ENCODE data around the gene MAN1C1.

MAN1C1 gene

DNA sequence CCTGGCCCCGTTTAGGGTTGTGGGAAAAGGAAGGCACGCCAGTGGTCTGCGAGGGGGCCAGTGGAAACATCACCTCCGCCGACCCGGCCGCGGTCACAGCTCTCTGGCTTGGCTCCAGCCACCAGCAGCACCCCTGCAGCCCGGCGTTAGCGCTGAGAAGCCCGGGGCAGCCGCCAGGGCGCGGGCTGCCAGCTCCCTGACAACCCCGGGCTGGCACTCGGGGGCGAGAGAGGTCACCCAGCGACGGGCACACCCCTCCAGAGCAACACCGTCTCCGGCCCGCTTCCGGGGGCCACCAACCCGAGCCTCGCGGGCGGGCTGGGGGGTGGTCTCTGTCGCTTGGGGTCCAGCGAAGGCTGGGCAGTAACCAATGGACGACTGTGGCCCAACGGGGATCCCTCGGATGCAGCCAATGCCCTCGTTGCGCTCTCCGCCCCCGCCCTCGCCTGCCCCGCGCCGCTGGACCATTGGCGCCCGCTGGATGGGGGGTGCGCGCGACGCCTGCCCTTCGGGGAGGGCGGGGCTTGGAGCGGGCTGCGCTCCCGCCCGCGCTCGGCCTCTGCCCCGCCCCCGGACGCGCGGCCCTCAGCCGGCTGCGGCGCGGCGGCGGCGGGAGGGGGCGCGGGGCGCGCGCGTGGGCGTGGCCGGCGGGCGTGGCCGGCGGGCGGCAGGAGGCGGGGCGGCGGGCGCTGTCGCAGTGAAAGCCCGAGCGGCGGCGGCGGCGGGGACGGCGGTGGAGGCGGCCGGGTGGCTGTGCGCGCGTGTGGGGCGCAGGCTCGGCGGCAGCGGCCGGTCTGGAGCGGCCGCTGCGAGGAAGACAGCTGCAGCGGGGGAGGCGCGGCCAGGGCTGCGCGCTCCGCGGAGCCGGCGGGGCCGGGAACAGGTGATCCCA is at the start of gene MAN1C1:
Gene MAN1C1 (plus strand): TSS at position 697 of the 892 bp plus-strand sequence. CDS start 1,007 bp downstream, outside the sequence.
- peak; percentile 89 for DNase-seq (ENCODE audit: low read depth)
- H3K4me3 ChIP-seq (ENCODE audit: low read depth, low read length): peak within 1 kb of the TSS; percentile 50
- TF ChIP-seq MYC (IDR thresholded peaks at IDR 0.05; ENCODE audit: low read depth, low read length): no peak
- no peak for TF ChIP-seq MAX (IDR thresholded peaks at IDR 0.05; ENCODE audit: low read depth, low read length)
- no peak for TF ChIP-seq POLR2A (IDR thresholded peaks at IDR 0.05; ENCODE audit: extremely low read depth, insufficient read length)
- TF ChIP-seq, protein P1, sequence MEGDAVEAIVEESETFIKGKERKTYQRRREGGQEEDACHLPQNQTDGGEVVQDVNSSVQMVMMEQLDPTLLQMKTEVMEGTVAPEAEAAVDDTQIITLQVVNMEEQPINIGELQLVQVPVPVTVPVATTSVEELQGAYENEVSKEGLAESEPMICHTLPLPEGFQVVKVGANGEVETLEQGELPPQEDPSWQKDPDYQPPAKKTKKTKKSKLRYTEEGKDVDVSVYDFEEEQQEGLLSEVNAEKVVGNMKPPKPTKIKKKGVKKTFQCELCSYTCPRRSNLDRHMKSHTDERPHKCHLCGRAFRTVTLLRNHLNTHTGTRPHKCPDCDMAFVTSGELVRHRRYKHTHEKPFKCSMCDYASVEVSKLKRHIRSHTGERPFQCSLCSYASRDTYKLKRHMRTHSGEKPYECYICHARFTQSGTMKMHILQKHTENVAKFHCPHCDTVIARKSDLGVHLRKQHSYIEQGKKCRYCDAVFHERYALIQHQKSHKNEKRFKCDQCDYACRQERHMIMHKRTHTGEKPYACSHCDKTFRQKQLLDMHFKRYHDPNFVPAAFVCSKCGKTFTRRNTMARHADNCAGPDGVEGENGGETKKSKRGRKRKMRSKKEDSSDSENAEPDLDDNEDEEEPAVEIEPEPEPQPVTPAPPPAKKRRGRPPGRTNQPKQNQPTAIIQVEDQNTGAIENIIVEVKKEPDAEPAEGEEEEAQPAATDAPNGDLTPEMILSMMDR (IDR thresholded peaks at IDR 0.05; ENCODE audit: low read depth, low read length): no peak

DNA sequence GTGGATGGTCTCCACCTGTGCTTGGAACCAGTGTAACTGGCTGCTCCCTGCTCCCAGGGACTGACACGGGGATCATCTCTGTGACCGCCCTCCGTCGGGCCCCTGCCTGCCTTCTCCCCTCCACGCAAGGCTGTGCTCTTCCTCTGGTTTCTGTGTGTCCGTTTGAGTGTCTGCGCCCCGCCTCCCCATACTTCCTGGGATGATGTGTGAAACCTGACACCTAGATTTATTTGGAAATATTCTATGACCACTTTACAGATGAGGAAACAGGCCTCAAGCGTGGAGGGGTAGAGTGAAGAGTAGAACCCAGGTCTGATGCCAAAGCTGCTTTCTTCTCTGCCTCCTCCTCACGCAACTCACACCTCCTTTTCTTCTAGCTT is 48.9 kb upstream of the MAN1C1 start:
- no peak for DNase-seq (ENCODE audit: low read depth)
- TF ChIP-seq, protein P1 (IDR thresholded peaks at IDR 0.05; ENCODE audit: low read depth, low read length): no peak
- TF ChIP-seq MAX (IDR thresholded peaks at IDR 0.05; ENCODE audit: low read depth, low read length) (no peak), POLR2A (IDR thresholded peaks at IDR 0.05; ENCODE audit: extremely low read depth, insufficient read length) (no peak), MYC (IDR thresholded peaks at IDR 0.05; ENCODE audit: low read depth, low read length) (no peak)
- H3K4me3 ChIP-seq (ENCODE audit: low read depth, low read length): no peak overlapping the region

DNA sequence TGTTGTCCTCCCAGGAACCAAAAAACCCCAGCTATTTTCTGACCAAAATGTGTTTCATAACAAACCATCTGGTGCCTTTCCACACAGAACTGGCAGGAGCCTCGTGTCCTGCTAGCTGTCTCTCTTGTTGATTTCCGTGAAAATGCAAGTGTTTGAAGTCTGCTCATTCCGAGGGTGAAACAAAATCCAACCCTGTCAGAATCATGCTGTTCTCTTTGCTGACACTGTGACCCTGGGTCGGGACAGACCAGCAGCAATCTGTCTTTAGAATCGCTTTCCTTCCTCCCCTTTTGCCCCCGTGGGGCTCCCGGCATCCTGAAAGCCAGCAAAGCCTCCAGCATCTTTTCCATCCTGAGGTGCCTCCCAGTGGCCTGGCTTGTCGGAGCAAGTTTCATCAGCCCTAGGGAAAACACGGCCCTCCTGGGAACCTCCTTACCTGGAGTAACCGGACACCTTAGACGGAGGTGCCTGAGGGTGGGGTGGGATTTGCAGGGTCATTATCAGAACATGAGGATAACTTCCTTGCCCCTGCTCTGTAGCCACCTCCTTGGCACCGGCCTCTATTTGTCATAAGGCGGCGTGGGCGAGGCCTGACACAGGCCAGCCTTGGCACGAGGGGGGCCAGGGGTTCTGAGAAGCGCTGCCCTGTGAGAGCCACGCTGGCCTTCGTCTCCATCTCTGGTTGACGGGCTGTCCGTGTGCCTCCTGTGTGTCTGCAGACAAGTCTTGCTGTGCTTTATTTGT is 48.3 kb upstream of the MAN1C1 start:
- TF ChIP-seq, protein P1 (IDR thresholded peaks at IDR 0.05; ENCODE audit: low read depth, low read length): no peak
- TF ChIP-seq POLR2A (IDR thresholded peaks at IDR 0.05; ENCODE audit: extremely low read depth, insufficient read length) (no peak), MAX (IDR thresholded peaks at IDR 0.05; ENCODE audit: low read depth, low read length) (no peak), MYC (IDR thresholded peaks at IDR 0.05; ENCODE audit: low read depth, low read length) (no peak)
- no peak for DNase-seq (ENCODE audit: low read depth)
- H3K4me3 ChIP-seq (ENCODE audit: low read depth, low read length): no peak overlapping the region

DNA sequence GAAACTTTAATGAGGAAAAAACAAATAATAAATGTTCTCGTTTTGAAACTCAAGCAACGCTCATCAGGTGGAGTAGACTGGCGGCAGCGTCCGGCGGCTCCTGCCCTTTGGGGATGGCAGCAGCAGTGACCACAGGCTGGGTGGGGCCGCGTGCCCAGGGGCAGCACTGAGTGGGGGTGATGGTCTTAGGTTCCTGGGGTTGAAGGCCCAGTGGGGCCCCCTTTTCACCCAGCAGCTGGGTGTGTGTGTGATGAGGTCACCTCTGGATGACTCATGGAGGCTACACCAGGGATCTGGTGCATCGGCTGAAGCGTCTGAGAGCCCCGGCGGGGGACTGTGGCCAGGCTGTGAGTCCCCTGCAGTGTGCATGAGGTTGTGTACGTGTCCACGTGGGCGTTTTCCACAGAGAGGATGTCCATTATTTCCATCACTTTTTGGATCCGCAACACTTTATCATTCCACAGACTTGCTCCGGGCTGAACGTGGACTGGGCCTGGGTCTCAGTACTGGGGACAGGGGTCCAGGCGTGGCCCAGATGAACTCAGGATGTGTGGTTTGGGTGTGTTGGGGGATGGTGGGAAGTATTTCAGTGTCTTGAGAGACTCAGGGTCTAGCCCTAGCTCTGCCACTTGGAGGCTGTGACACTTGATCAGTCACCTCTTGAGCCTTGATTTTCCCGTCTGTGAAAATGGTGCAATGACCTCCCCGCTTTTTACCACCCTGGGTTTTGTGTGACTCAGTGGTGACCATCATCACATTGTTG is 47.6 kb upstream of the MAN1C1 start:
- TF ChIP-seq POLR2A (IDR thresholded peaks at IDR 0.05; ENCODE audit: extremely low read depth, insufficient read length) (no peak), MAX (IDR thresholded peaks at IDR 0.05; ENCODE audit: low read depth, low read length) (0 out of 2 replicates have a peak, but pooled peaks have one; percentile 24), MYC (IDR thresholded peaks at IDR 0.05; ENCODE audit: low read depth, low read length) (no peak)
- TF ChIP-seq, protein P1 (IDR thresholded peaks at IDR 0.05; ENCODE audit: low read depth, low read length): no peak
- no peak overlapping the region for H3K4me3 ChIP-seq (ENCODE audit: low read depth, low read length)
- peak; percentile 67 for DNase-seq (ENCODE audit: low read depth)

Measured in NB4 (cell line).